HG02571 (cell line): Measurements from ENCODE around the gene ARL17B.
"Not testable (repeated sequence)": the region's sequence is repeated elsewhere in the genome, so short reads cannot be mapped to it uniquely, and the experiment has no call there.

Experiments
- ATAC-seq: cut with Tn5 transposase; IDR thresholded peaks from one replicate; pipeline ENCODE4 v1.9.1; 2021; ENCODE audit warnings: mild to moderate bottlenecking, moderate library complexity; ENCODE audit not compliant: unreplicated experiment

ARL17B gene

GRCh38 chr17:46290906-46291546 is 70.5 kb downstream of the ARL17B start:
- peak; percentile 74 for ATAC-seq

GRCh38 chr17:46287587-46287986 is 74.0 kb downstream of the ARL17B start:
- not testable (repeated sequence) for ATAC-seq

- ATAC-seq: not testable (repeated sequence)
Measured at GRCh38 chr17:46286764-46287221, 74.8 kb downstream of the ARL17B start.

- not testable (repeated sequence) for ATAC-seq
Measured at GRCh38 chr17:46285500-46285899, 76.1 kb downstream of the ARL17B start.

- not testable (repeated sequence) for ATAC-seq
Measured at GRCh38 chr17:46284467-46284866, 77.1 kb downstream of the ARL17B start.

GRCh38 chr17:46282635-46283034 is 78.9 kb downstream of the ARL17B start:
- not testable (repeated sequence) for ATAC-seq

- ATAC-seq: not testable (repeated sequence)
Measured at GRCh38 chr17:46281336-46281735, 80.2 kb downstream of the ARL17B start.

GRCh38 chr17:46276728-46277479 is 84.7 kb downstream of the ARL17B start:
- ATAC-seq: not testable (repeated sequence)

- ATAC-seq: no peak
Measured at GRCh38 chr17:46274238-46274637, 87.3 kb downstream of the ARL17B start.

- no peak for ATAC-seq
Measured at GRCh38 chr17:46273541-46274236, 87.9 kb downstream of the ARL17B start.

- no peak for ATAC-seq
Measured at GRCh38 chr17:46270032-46270431, 91.5 kb downstream of the ARL17B start.

GRCh38 chr17:46266656-46267544 is 94.7 kb downstream of the ARL17B start:
- ATAC-seq: peak; percentile 80

GRCh38 chr17:46266063-46266655 is 95.4 kb downstream of the ARL17B start:
- peak; percentile 9 for ATAC-seq

GRCh38 chr17:46264456-46265198 is 96.9 kb downstream of the ARL17B start:
- no peak for ATAC-seq

GRCh38 chr17:46262271-46262670 is 99.3 kb downstream of the ARL17B start:
- no peak for ATAC-seq

- ATAC-seq: not testable (repeated sequence)
Measured at GRCh38 chr17:46259845-46260661, 101.5 kb downstream of the ARL17B start.

- ATAC-seq: not testable (repeated sequence)
Measured at GRCh38 chr17:46256369-46256768, 105.2 kb downstream of the ARL17B start.

- ATAC-seq: not testable (repeated sequence)
Measured at GRCh38 chr17:46254215-46254614, 107.4 kb downstream of the ARL17B start.

GRCh38 chr17:46253722-46254121 is 107.8 kb downstream of the ARL17B start:
- ATAC-seq: peak; percentile 56
